Measurements from ENCODE around the gene FAM114A2.
A peak's percentile ranks its signal among the peaks of the same experiment; 100 is the strongest.

FAM114A2 gene

GRCh38 chr5:153981905-153982605, 56.7 kb downstream of the FAM114A2 start:
- DNase-seq = no peak

DNA sequence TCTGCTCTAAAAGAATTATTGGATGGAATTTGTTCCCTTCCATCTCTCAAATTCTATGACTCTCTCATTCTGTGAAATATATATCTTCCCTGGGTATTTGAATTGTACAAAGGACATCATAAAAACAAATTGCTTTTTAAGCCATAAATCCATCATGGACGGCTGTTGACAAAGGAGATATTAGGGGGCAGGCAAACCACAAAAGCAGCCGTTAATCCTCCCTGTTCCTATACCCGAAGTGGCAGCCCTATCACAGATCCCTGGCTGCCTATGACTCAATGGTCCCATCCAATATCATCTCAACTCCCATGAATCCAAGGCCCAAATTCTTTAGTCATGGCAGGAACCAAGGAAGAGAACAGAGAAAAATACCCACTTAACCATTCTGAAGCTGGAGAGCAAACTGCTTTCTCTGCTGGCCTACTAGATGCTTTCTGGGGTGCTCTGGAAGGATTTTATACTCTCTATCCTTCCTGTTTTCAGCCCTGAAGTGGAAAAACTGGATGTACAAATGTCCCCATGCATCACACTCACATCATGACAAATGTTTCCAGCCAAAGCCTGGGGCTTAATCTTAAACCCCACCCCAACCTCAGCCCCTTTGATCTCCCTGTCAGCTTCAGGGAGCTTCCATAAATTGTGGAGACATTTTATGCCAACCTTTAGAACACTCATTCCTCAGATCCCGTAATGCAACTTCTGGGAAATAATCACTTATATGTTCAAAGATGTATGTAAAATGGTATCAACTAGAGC, 59.5 kb downstream of the FAM114A2 start:
- no peak for DNase-seq

- no peak for DNase-seq
Measured at GRCh38 chr5:153974813-153975163, 63.9 kb downstream of the FAM114A2 start.

- peak; percentile 34 for DNase-seq
Measured at GRCh38 chr5:153974131-153974812, 64.4 kb downstream of the FAM114A2 start.

- no peak for DNase-seq
Measured at GRCh38 chr5:153972240-153972639, 66.5 kb downstream of the FAM114A2 start.

DNA sequence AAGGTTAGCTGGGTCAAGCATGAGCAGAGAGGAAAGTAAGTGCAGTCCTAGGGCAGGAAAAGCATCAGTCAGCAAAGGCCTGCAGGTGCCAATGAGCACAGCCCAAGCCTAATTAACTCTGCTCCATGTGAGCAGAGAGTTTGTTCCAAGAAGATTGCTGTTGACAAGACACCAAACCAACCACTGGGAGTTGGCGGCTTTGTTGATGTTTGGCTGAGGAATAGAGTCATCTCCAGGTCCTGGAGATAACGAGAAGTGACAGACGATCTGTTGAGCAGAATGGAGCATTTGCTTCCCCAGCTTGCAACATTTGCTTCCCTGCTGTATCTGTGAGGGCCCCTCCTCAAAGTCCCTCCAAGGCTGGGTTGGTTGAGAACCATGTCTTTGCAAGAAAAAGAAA, 68.2 kb downstream of the FAM114A2 start:
- no peak for DNase-seq

DNA sequence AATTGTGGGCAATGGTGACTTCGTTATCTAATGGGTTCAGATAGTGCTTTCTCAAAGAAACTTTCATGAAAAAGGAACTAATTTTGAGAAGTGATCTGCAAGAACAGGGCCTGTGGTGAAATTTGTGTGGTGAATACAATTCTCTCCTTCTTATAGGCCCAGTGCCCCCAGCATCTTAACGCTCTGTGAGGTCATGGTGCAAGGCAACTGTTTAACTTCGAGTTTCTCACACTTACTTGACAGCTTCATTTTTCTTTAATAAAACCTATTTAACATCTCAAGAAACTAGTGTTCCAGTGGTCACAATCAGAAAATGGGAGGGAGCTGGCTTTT, 69.2 kb downstream of the FAM114A2 start:
- no peak for DNase-seq

DNA sequence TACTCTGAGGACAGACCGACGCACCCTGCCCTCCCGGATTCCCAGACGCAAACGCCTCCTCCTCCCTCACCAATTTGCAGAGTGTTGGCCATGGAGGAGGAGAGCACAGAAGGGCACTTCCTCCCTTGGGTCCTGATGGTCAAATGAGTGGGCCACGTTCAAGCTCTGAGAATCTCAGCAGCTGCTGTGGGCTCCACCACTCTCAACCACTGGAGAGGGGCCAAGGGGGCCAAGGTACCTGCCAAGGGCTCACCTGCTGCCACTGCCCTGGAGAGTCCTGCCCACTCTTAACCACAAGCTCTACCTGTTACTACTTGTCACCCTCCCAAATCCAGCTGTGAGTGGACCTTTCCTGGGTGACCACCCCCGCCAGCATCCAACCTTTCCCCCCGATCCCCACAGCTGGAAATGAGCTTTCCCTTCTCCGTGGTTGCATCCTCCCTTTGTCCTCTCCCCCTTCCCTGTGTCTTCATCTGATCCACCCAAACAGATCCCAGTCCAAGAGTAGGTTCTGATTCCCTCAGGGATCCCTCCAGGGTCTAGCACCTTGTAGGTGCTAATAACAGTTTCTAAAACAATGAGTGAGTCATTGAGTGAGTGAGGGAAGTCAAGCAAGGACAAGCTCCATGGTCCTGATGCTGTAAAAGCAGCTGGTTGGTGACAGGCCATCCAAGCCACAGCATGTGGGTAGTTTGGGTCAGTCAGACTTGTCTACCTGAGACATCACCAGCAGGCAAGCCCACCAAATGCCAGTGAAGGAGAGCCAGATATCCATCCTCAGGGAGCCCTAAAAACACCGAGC, 69.7 kb downstream of the FAM114A2 start:
- DNase-seq = no peak

DNA sequence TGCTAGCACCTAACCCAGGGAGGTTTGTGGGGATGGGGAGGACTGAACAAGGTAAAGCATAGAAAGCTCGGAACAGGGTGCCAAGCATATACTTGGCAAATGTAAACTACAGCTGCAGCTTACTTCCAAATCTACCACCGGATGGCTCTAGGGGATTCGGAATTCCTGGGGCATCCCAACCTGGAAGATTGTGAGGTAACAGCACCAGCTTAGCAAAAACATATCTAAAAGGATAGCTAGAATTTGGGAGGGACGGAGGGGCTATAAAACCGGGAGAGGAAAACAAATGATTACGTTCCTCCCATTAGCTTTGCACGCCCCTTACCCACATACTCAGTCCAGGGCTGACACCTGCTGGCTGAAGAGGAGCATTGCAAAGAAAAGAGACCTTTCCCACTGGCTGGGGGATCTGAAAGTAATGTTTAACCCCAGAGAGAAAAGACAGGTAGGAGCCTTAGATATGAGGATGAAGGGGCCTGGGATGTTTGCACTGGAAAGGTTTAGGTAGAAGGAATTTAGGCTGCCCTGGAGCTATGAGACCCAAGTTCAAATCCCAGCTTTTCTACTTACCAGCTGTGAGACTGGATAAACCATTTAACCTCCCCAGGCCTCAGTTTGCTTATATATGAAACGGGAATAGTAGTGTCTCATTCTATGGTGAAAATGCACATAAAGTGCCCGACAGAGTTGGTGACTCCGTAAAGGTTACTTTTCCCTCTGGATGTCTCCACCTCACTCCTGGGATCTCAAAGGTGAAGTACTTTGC, 73.6 kb downstream of the FAM114A2 start:
- DNase-seq = peak; percentile 55

- no peak for DNase-seq
Measured at GRCh38 chr5:153964191-153964879, 74.4 kb downstream of the FAM114A2 start.

DNA sequence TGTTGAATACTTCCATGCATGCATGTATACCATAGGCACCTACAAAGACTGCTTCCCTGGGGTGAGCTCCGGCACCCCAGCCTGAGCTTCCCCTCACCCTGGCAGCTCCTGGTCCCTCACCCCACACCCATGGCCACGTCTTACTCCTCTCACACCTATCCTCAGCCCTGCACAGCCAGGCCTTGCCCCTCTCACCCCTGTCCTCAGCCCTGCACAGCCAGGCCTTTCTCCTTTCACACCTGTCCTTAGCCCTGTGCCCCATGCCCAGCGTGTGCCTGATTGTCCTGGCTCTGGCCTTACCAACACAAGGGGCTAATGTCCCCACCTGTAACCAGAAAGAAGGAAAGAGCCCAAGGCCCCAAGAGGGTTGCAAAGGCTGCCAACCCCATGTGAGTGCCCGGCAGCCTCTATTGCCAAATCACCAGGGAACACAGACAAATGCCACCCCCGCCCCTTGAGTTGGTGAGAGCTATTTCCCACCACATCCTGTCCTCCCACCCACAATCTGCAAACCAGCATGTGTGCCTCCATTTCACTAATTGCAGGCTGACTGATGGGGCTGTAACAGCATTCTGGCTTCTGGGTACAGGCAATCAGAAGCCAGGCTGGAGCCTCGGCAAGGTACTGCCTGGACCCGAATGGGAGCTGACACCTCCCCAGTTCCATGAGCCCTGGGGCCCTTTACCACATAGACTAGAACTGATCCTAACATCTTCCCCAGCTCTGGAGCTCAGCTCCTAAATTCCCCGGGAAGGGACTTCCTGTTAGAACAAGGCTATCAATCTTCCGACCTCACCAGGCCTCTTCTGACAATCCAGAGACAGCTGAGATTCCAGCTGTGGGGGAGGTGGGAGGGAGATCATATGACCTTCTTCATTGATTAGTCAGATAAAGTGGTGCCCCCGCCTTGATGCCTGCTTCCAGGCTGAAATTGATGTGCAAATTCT, 78.2 kb downstream of the FAM114A2 start:
- DNase-seq = peak; percentile 27

DNA sequence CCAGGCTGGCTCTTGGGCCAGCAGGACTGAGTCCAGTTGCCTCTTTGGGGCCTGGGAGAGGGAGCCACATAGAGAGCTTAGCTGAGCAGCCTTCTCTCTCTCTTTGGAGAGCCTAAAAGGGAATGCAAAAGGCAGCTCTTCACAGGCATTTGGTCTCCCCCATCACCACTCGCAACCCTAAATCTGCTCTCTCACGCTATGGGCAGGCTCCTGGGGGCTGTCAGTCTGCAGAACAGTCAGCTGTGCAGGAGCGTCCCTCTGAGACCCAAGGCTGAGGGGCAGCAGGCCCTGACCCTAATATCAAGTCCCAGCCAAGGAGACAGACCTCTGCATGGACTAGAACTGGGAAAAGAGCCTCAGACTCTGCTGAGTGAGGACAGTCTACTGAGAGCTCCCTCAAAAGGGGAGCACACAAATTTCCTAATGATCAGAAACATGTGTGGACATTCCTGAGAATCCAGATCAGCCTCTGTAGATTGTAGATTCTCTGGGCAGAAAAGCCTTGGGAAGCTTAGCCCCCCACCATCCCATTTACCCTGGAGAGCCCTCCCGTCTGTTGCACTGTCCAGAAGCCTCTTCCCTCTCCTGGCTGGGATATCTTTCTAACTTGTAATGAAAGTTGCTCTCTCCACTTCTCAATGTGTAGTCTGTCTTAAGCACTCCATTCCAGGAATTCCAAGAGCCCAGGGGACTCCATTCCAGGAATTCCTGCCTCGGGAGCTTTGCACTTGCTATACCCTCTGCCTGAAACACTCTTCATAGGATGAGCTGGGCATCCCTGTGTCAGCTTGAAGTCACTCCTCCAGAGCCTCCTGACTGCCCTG, 79.4 kb downstream of the FAM114A2 start:
- DNase-seq = no peak

DNA sequence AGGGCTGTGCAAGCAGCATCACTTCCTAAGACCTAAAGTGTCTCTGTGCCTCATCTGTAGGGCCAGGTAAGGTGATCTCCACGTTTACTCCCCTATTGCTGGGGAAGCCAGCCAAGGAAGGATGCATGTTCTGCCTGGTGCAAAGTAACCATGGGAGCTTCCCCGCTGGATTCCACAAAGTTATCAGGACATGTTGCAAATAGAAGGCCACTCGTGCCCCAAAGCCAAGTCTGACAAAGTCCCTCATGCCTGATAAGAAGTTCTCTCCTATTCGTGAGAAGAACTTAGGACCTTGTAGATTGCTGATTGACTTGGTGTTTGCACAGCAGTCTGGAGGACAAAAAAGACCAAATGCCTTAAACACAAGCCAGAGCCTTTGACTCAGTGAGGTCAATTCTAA, 81.5 kb downstream of the FAM114A2 start:
- no peak for DNase-seq

- no peak for DNase-seq
Measured at GRCh38 chr5:153953411-153953810, 85.3 kb downstream of the FAM114A2 start.

DNA sequence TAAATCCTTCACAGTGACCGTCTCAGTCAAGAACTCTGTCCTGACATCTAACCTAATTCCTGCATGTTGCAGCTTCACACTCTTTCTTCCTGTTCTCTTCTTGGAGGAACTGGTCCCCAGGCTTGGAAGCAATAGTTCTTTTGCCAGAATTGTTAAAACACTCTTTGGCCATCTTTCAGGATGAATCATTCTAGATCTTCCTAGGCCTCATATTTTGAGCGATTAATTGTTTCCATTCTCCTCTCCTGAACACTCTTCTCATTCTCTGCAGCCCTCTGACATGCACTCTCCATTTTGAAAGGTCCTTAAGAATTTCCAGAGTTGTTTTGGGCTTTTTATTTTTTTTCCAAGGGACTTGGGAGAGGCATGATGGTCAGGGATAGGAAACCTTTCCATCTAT, 85.8 kb downstream of the FAM114A2 start:
- DNase-seq = no peak

DNA sequence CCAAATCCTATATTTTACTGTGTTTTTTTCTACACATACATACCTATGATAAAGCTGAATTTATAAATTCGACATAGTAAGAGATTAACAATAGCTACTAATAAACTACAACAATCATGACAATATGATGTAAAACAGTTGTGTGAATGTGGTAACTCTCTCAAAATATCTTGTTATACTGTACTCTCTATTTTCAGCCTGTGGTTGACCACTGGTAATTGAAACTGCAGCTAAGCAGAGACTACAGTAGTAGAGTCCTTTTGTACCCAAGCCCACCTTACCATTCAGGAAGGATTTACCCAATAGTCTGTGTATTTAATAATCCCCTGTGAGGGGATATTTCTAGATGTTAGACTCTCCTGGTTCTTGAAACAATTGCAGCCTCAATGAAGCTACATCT, 86.7 kb downstream of the FAM114A2 start:
- no peak for DNase-seq

- no peak for DNase-seq
Measured at GRCh38 chr5:153941265-153941664, 97.4 kb downstream of the FAM114A2 start.
